PC-3 (cell line): ENCODE measurements around the gene TFDP2. TPM values are rescaled to one million over a fixed set of nuclear protein-coding genes. Genes with fewer than 3 reads are reported as not detected.

Experiments used
- ATAC-seq: fragments of 200-7000 bp; cut with Tn5 transposase; 2 replicates; pipeline ENCODE4 v1.9.1; 2020; ENCODE audit warnings: mild to moderate bottlenecking, moderate library complexity
- BruUV-seq: library from RNA; stranded (reverse); fragments of 400-500 nt; replicated peaks from 2 replicates; lab custom pipeline; 2021; lab: Mats Ljungman, UMichigan
- CTCF ChIA-PET: fragments of 300-600 bp; sonication (Branson Sonifier 250); formaldehyde crosslinking; loops from one replicate; lab custom pipeline; 2022; ENCODE audit warnings: antibody characterized with exemption; lab: Charles Lee
- POLR2A ChIA-PET: fragments of 300-600 bp; sonication (Branson Sonifier 250); formaldehyde crosslinking; loops from one replicate; lab custom pipeline; 2022; ENCODE audit warnings: antibody characterized with exemption; ENCODE audit not compliant: unreplicated experiment; lab: Charles Lee
- DNase-seq: peaks from one replicate; pipeline ENCODE4 v3.0.0-alpha.2; 2015
- H2AFZ ChIP-seq: fragments of 300-600 bp; sonication (generic); 2 replicates; pipeline ENCODE4 v1.6.0; 2016; ENCODE audit warnings: antibody characterized with exemption, low read length
- H3F3A ChIP-seq: fragments of 300-600 bp; sonication (generic); one replicate; pipeline ENCODE4 v1.6.0; 2017; ENCODE audit warnings: antibody characterized with exemption, low read length, control low read depth, mild to moderate bottlenecking; ENCODE audit not compliant: unreplicated experiment
- H3K27ac ChIP-seq: fragments of 300-600 bp; sonication (generic); 2 replicates; pipeline ENCODE4 v1.5.1; 2016; ENCODE audit warnings: mild to moderate bottlenecking, low read length
- H3K27me3 ChIP-seq: fragments of 300-600 bp; sonication (generic); 2 replicates; pipeline ENCODE4 v1.6.1; 2016; ENCODE audit warnings: low read length, mixed read lengths
- H3K36me3 ChIP-seq: fragments of 300-600 bp; sonication (generic); 2 replicates; pipeline ENCODE4 v1.6.1; 2016; ENCODE audit warnings: low read depth, mixed run types, low read length, mixed read lengths
- H3K4me1 ChIP-seq: fragments of 300-600 bp; sonication (generic); 2 replicates; pipeline ENCODE4 v1.5.1; 2016; ENCODE audit warnings: low read length; ENCODE audit not compliant: insufficient read depth
- H3K4me2 ChIP-seq: fragments of 300-600 bp; sonication (generic); 2 replicates; pipeline ENCODE4 v1.6.0; 2016; ENCODE audit warnings: low read length
- H3K4me3 ChIP-seq: fragments of 300-600 bp; sonication (generic); 2 replicates; pipeline ENCODE4 v1.5.1; 2016; ENCODE audit warnings: mild to moderate bottlenecking, low read length, mixed read lengths
- H3K79me2 ChIP-seq: fragments of 300-600 bp; sonication (generic); 2 replicates; pipeline ENCODE4 v1.6.1; 2017; ENCODE audit warnings: low read length, mixed read lengths
- H3K9ac ChIP-seq: fragments of 300-600 bp; sonication (generic); 2 replicates; pipeline ENCODE4 v1.6.0; 2016; ENCODE audit warnings: mild to moderate bottlenecking, low read length
- H3K9me2 ChIP-seq: fragments of 300-600 bp; sonication (generic); replicated peaks from 2 replicates; pipeline ENCODE4 v1.6.1; 2016; ENCODE audit warnings: mixed run types, low read length, mixed read lengths
- H3K9me3 ChIP-seq: fragments of 300-600 bp; sonication (generic); 2 replicates; pipeline ENCODE4 v1.6.1; 2016; ENCODE audit warnings: low read length, mixed read lengths
- H4K20me1 ChIP-seq: fragments of 300-600 bp; sonication (generic); 2 replicates; pipeline ENCODE4 v1.6.1; 2016; ENCODE audit warnings: low read length, mixed read lengths
- EZH2 ChIP-seq: fragments of 300-600 bp; sonication (generic); IDR thresholded peaks from one replicate; pipeline ENCODE4 v1.6.1; 2017; ENCODE audit warnings: antibody characterized with exemption, mild to moderate bottlenecking, low read length; ENCODE audit not compliant: unreplicated experiment
- EZH2phosphoT487 ChIP-seq: fragments of 300-600 bp; sonication (generic); IDR thresholded peaks from 2 replicates; pipeline ENCODE4 v1.6.1; 2018; ENCODE audit warnings: mild to moderate bottlenecking, antibody characterized with exemption, low read length, borderline replicate concordance
- intact Hi-C: fragments of 100-400 bp; cut with micrococcal nuclease; formaldehyde crosslinking; loops from 2 replicates; pipeline ENCODE4 v1.9.0; 2023
- total RNA-seq: library from RNA; depleted of rRNA; stranded (reverse); fragments of >200 nt; gene quantifications from 2 replicates; pipeline ENCODE4 v1.2.3, GENCODE V29; 2014
- TF ChIP-seq, protein P1 (sequence below): fragments of 300-600 bp; sonication (generic); conservative IDR thresholded peaks from 2 replicates; pipeline ENCODE4 v1.5.1; 2017; ENCODE audit warnings: antibody characterized with exemption, low read depth, mild to moderate bottlenecking, low read length

The TFDP2 gene
- total RNA-seq, 1 experiment from 2014 or later = 37.9 TPM

DNA sequence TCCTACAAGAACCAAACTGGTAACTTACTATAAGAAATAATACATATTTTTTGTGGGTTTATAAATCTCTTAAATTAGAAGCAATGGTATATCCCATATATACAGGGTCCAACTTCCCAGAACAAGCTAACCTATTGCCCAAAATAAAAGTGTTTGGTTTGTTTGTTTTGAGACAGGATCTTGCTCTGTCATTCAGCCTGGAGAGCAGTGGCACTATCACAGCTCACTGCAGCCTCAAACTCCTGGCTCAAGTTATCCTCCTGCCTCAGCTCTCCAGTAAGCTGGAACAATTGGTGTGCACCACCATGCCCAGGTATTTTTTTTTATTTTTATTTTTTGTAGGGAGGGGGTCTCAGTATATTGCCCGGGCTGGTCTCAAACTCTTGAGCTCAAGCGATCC is 135.4 kb downstream of the TFDP2 start:
- Histone ChIP-seq H3K9me2 (no peaks in the 10 kb centered on the region), H3K36me3 (no peaks in the 10 kb centered on the region), H2AFZ (no peak overlapping the region), H4K20me1 (no peaks in the 10 kb centered on the region), H3K79me2 (no peaks in the 10 kb centered on the region), H3K4me1 (no peaks in the 10 kb centered on the region), H3K4me3 (no peak overlapping the region), H3K27me3 (no peaks in the 10 kb centered on the region), H3K4me2 (no peak overlapping the region), H3F3A (no peaks in the 10 kb centered on the region), H3K27ac (no peak overlapping the region), H3K9me3 (no peaks in the 10 kb centered on the region), H3K9ac (no peak overlapping the region)
- intact Hi-C loops = no loop called here
- POLR2A ChIA-PET = no interaction called here
- ATAC-seq = no peak
- BruUV-seq = no TSS peak
- no peak for TF ChIP-seq EZH2
- no peak for TF ChIP-seq EZH2phosphoT487
- TF ChIP-seq, protein P1, sequence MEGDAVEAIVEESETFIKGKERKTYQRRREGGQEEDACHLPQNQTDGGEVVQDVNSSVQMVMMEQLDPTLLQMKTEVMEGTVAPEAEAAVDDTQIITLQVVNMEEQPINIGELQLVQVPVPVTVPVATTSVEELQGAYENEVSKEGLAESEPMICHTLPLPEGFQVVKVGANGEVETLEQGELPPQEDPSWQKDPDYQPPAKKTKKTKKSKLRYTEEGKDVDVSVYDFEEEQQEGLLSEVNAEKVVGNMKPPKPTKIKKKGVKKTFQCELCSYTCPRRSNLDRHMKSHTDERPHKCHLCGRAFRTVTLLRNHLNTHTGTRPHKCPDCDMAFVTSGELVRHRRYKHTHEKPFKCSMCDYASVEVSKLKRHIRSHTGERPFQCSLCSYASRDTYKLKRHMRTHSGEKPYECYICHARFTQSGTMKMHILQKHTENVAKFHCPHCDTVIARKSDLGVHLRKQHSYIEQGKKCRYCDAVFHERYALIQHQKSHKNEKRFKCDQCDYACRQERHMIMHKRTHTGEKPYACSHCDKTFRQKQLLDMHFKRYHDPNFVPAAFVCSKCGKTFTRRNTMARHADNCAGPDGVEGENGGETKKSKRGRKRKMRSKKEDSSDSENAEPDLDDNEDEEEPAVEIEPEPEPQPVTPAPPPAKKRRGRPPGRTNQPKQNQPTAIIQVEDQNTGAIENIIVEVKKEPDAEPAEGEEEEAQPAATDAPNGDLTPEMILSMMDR = no peak
- CTCF ChIA-PET = no interaction called here
- DNase-seq = no peak

DNA sequence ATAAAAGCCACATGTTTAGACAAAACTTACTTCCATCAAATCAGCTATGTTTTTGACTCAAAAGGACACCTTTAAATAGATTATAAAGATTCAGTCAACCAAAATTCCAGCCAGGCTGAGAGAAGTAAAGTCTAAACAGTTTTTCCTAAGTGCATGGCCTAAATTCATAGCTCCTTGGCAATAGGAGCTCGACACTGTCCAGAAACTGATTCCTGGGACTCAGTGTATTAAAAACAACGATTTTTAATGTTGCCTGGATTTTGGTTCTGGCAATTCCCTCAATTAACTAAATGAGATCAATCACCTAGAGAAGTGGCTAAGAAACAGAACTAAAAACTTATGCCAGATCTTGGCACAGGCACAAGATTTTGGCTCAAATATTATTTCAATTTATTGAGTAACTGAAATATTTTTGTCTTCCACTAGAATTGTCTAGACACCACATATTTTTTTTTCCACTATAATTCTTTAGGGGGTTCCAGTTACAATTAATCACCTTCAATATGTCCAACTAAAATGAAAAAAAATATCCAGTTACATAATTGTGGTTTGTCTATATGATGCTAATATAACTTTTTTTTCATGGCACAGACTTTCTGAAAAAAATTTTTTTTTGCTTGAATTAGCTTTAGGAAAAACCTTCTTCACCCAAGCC is 135.9 kb downstream of the TFDP2 start:
- Histone ChIP-seq H3K27ac (no peak overlapping the region), H3K9ac (no peak overlapping the region), H3K4me1 (no peaks in the 10 kb centered on the region), H3K27me3 (no peaks in the 10 kb centered on the region), H3K36me3 (no peaks in the 10 kb centered on the region), H3K9me3 (no peaks in the 10 kb centered on the region), H4K20me1 (no peaks in the 10 kb centered on the region), H3K79me2 (no peaks in the 10 kb centered on the region), H3F3A (no peaks in the 10 kb centered on the region), H2AFZ (no peak overlapping the region), H3K4me2 (no peak overlapping the region), H3K9me2 (no peaks in the 10 kb centered on the region), H3K4me3 (no peak overlapping the region)
- BruUV-seq = no TSS peak
- DNase-seq (no peak), ATAC-seq (no peak)
- POLR2A ChIA-PET = no interaction called here
- TF ChIP-seq EZH2phosphoT487 (no peak), EZH2 (no peak)
- TF ChIP-seq, protein P1 = no peak
- CTCF ChIA-PET = interaction anchor here (0.7 kb wide), 1 partner anchor 112 kb away, joined by 3 read pairs; no protein-coding TSS in a partner anchor
- intact Hi-C loops = no loop called here

DNA sequence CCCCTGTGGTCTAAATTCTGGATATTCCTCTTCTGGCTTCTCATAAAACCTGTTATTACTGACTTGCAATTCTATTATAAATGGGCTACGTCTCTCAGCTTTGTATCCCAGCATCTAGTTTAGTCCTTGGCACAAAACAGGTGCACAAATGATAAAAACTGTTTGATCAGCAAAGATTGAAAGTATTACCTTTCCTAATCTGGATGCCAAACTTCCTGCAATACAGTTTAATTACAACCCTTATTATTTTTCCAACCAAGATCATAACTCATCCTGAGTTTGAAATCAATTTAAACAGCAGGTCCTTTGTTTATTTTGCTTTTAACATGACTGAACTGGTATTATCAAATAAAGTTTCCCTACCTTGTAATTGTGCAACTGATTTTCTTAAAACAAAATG is 140.3 kb downstream of the TFDP2 start:
- Histone ChIP-seq H3K36me3 (no peaks in the 10 kb centered on the region), H4K20me1 (no peaks in the 10 kb centered on the region), H2AFZ (no peak overlapping the region), H3K27ac (no peak overlapping the region), H3K4me3 (no peak overlapping the region), H3K27me3 (no peaks in the 10 kb centered on the region), H3K9ac (no peak overlapping the region), H3K79me2 (no peaks in the 10 kb centered on the region), H3K4me1 (no peaks in the 10 kb centered on the region), H3K9me2 (no peaks in the 10 kb centered on the region), H3K9me3 (no peaks in the 10 kb centered on the region), H3K4me2 (no peak overlapping the region), H3F3A (no peaks in the 10 kb centered on the region)
- POLR2A ChIA-PET = no interaction called here
- no TSS peak for BruUV-seq
- ATAC-seq = no peak
- no peak for DNase-seq
- intact Hi-C loops = no loop called here
- no peak for TF ChIP-seq EZH2
- CTCF ChIA-PET = interaction anchor here (0.5 kb wide), 1 partner anchor 37 kb away, joined by 3 read pairs; no protein-coding TSS in a partner anchor
